ENCODE measurements around the gene FNIP1. TPM values are rescaled to one million over a fixed set of nuclear protein-coding genes. Genes with fewer than 3 reads are reported as not detected.

FNIP1 gene
- total and polyA plus RNA-seq, 9 of the 15 experiments (the other 6 are each of a cell fraction or from before 2014, with no cell fraction given), result 5.0 to 32.8 (median 18.4) TPM

- TF ChIP-seq AFF1 (IDR thresholded peaks at IDR 0.05; ENCODE audit: low read depth in 1 of 2, partially characterized antibody in 2 of 2), result peak in 1 of 2 experiments; percentile 61
- TF ChIP-seq TARDBP (IDR thresholded peaks at IDR 0.05), result peak; percentile 89
- TF ChIP-seq, protein P1, sequence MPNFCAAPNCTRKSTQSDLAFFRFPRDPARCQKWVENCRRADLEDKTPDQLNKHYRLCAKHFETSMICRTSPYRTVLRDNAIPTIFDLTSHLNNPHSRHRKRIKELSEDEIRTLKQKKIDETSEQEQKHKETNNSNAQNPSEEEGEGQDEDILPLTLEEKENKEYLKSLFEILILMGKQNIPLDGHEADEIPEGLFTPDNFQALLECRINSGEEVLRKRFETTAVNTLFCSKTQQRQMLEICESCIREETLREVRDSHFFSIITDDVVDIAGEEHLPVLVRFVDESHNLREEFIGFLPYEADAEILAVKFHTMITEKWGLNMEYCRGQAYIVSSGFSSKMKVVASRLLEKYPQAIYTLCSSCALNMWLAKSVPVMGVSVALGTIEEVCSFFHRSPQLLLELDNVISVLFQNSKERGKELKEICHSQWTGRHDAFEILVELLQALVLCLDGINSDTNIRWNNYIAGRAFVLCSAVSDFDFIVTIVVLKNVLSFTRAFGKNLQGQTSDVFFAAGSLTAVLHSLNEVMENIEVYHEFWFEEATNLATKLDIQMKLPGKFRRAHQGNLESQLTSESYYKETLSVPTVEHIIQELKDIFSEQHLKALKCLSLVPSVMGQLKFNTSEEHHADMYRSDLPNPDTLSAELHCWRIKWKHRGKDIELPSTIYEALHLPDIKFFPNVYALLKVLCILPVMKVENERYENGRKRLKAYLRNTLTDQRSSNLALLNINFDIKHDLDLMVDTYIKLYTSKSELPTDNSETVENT (CRISPR knock-in tag; IDR thresholded peaks at IDR 0.05), result 0 out of 2 replicates have a peak, but pooled peaks have one; percentile 8
- TF ChIP-seq POLR2A (conservative IDR thresholded peaks at IDR 0.05), result peak; percentile 93
- no peak for TF ChIP-seq ZNF3 (CRISPR knock-in tag; IDR thresholded peaks at IDR 0.05)
- TF ChIP-seq ZFP30 (CRISPR knock-in tag; IDR thresholded peaks at IDR 0.05; ENCODE audit: borderline replicate concordance), result no peak
- TF ChIP-seq PKNOX1 (IDR thresholded peaks at IDR 0.05), result peak; percentile 81
- TF ChIP-seq, protein P2, sequence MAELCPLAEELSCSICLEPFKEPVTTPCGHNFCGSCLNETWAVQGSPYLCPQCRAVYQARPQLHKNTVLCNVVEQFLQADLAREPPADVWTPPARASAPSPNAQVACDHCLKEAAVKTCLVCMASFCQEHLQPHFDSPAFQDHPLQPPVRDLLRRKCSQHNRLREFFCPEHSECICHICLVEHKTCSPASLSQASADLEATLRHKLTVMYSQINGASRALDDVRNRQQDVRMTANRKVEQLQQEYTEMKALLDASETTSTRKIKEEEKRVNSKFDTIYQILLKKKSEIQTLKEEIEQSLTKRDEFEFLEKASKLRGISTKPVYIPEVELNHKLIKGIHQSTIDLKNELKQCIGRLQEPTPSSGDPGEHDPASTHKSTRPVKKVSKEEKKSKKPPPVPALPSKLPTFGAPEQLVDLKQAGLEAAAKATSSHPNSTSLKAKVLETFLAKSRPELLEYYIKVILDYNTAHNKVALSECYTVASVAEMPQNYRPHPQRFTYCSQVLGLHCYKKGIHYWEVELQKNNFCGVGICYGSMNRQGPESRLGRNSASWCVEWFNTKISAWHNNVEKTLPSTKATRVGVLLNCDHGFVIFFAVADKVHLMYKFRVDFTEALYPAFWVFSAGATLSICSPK (IDR thresholded peaks at IDR 0.05; ENCODE audit: borderline replicate concordance), result no peak
- TF ChIP-seq CREBBP (IDR thresholded peaks at IDR 0.05; ENCODE audit: low read depth, low read length), result no peak
- no peak for TF ChIP-seq NBN (IDR thresholded peaks at IDR 0.05; ENCODE audit: low read depth)
- TF ChIP-seq POLR3G (IDR thresholded peaks at IDR 0.05; ENCODE audit: extremely low read depth, insufficient read length, insufficient replicate concordance), result no peak
- TF ChIP-seq, protein P3, sequence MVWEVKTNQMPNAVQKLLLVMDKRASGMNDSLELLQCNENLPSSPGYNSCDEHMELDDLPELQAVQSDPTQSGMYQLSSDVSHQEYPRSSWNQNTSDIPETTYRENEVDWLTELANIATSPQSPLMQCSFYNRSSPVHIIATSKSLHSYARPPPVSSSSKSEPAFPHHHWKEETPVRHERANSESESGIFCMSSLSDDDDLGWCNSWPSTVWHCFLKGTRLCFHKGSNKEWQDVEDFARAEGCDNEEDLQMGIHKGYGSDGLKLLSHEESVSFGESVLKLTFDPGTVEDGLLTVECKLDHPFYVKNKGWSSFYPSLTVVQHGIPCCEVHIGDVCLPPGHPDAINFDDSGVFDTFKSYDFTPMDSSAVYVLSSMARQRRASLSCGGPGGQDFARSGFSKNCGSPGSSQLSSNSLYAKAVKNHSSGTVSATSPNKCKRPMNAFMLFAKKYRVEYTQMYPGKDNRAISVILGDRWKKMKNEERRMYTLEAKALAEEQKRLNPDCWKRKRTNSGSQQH (CRISPR knock-in tag; IDR thresholded peaks at IDR 0.05), result no peak; the same call in 1 of the 2 replicates
- TF ChIP-seq SIN3A (IDR thresholded peaks at IDR 0.05; ENCODE audit: borderline replicate concordance in 2 of 2, control insufficient read depth in 1 of 2, low read depth in 2 of 2, low read length in 2 of 2), result peak in 1 of 2 experiments; percentile 59; a peak in 2 of 4 replicates
- TF ChIP-seq HDAC3 (IDR thresholded peaks at IDR 0.05; ENCODE audit: borderline replicate concordance, partially characterized antibody), result no peak
- no peak for TF ChIP-seq NR2F6 (CRISPR knock-in tag; IDR thresholded peaks at IDR 0.05)
- TF ChIP-seq BRD9 (IDR thresholded peaks at IDR 0.05; ENCODE audit: low read depth, partially characterized antibody), result no peak
These were observed 161.7 kb downstream of the FNIP1 start, which contains the start of gene RAPGEF6 (continued) for GRCh38 chr5:131634996-131635683.

All from K562 (cell line).